ENCODE measurements around the gene LRRTM1. TPM values are rescaled to one million over a fixed set of nuclear protein-coding genes. Genes with fewer than 3 reads are reported as not detected.
A peak's percentile ranks its signal among the peaks of the same experiment; 100 is the strongest.

The LRRTM1 gene, protein sequence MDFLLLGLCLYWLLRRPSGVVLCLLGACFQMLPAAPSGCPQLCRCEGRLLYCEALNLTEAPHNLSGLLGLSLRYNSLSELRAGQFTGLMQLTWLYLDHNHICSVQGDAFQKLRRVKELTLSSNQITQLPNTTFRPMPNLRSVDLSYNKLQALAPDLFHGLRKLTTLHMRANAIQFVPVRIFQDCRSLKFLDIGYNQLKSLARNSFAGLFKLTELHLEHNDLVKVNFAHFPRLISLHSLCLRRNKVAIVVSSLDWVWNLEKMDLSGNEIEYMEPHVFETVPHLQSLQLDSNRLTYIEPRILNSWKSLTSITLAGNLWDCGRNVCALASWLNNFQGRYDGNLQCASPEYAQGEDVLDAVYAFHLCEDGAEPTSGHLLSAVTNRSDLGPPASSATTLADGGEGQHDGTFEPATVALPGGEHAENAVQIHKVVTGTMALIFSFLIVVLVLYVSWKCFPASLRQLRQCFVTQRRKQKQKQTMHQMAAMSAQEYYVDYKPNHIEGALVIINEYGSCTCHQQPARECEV
- not detected for total RNA-seq
- polyA plus RNA-seq = under 1 TPM in 1 of 2 donors, not detected in 1; 0.09 TPM

DNA sequence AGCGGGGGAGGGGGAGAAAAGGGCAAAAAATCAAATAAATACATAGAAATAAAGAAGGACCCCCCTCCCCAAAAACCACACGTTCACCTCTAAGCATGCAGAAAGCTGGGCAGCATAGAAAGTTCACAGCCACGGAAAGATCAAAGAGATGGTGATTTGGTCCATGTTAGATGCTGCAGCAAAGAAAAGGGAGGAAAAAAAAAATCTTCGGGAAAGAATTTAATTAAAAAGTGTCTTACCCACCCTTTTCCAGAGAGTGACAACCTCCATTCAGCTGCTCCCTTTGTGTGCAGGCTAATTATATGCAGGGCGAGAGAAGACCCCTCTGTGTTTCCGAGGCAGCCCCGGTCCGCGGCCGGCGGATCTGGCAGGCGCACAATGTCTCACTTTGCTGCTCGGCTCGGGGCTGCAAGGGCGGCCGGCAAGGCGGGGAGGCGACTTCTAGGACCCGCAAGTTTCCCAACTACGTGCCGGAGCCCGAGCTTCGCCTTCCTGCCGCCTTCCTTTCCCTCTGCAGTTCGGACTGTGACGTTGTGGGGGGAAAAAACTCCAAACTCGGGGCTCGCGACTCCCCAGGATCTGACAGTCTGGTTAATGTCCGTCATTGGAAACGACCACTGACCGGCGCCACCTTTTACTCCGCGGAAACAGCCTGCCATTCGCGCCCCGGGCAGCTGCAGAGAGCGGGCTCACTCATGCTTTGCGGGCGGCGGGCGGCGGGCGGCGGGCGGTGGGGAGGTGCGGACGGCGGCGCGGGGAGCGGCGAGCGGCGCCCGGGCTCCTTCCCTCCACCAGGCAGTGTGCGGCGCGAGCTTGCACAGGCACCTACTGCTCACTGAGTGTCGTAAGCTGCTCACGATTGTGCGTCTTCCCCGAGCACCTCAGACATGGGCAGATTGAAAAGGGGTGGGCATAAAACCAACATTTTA, at the start of gene LRRTM1:
TSS of gene LRRTM1 (minus strand) at position 844 of the 929 bp plus-strand sequence. CDS start 933 bp downstream, outside the sequence.
- DNase-seq (ENCODE audit: low spot score) = no peak
- TF ChIP-seq EGR1 (IDR thresholded peaks at IDR 0.05; ENCODE audit: low read depth in 2 of 2) (no peak), RXRA (IDR thresholded peaks at IDR 0.05) (no peak), YY1 (IDR thresholded peaks at IDR 0.05) (no peak), RAD21 (IDR thresholded peaks at IDR 0.05) (no peak), HNF4A (conservative IDR thresholded peaks at IDR 0.05) (no peak), FOXA1 (IDR thresholded peaks at IDR 0.05) (no peak), SP1 (IDR thresholded peaks at IDR 0.05) (no peak), NR2F2 (IDR thresholded peaks at IDR 0.05) (no peak), ATF3 (IDR thresholded peaks at IDR 0.05) (no peak), CTCF (IDR thresholded peaks at IDR 0.05; ENCODE audit: low read depth, low read length, missing input control) (no peak), FOXA2 (IDR thresholded peaks at IDR 0.05) (no peak), ZBTB33 (IDR thresholded peaks at IDR 0.05) (no peak), TAF1 (conservative IDR thresholded peaks at IDR 0.05) (no peak)
- TF ChIP-seq, protein P1, sequence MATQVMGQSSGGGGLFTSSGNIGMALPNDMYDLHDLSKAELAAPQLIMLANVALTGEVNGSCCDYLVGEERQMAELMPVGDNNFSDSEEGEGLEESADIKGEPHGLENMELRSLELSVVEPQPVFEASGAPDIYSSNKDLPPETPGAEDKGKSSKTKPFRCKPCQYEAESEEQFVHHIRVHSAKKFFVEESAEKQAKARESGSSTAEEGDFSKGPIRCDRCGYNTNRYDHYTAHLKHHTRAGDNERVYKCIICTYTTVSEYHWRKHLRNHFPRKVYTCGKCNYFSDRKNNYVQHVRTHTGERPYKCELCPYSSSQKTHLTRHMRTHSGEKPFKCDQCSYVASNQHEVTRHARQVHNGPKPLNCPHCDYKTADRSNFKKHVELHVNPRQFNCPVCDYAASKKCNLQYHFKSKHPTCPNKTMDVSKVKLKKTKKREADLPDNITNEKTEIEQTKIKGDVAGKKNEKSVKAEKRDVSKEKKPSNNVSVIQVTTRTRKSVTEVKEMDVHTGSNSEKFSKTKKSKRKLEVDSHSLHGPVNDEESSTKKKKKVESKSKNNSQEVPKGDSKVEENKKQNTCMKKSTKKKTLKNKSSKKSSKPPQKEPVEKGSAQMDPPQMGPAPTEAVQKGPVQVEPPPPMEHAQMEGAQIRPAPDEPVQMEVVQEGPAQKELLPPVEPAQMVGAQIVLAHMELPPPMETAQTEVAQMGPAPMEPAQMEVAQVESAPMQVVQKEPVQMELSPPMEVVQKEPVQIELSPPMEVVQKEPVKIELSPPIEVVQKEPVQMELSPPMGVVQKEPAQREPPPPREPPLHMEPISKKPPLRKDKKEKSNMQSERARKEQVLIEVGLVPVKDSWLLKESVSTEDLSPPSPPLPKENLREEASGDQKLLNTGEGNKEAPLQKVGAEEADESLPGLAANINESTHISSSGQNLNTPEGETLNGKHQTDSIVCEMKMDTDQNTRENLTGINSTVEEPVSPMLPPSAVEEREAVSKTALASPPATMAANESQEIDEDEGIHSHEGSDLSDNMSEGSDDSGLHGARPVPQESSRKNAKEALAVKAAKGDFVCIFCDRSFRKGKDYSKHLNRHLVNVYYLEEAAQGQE (IDR thresholded peaks at IDR 0.05) = no peak
- no peaks in the 10 kb centered on the region for H3K36me3 ChIP-seq (ENCODE audit: control insufficient read depth in 4 of 4, insufficient read depth in 3 of 4, low read depth in 1 of 4, low read length in 3 of 4)
- H3K27ac ChIP-seq (ENCODE audit: low read depth in 1 of 2, low read length in 2 of 2) = no peak within 1 kb of the TSS
- H3K9ac ChIP-seq (ENCODE audit: low read depth in 1 of 2, low read length in 2 of 2) = no peak within 1 kb of the TSS
- H3K4me3 ChIP-seq (ENCODE audit: low read depth in 1 of 3, low read length in 3 of 3) = peak within 1 kb of the TSS in 1 of 3 donors; percentile 26
- peaks cover 0 to 14% (median 10%) of the 10 kb centered on the region in 4 donors for H3K27me3 ChIP-seq (ENCODE audit: control insufficient read depth in 4 of 4, insufficient read depth in 4 of 4, low read length in 3 of 4)
- H3K4me1 ChIP-seq (ENCODE audit: control insufficient read depth in 4 of 4, insufficient read depth in 4 of 4, low read length in 3 of 4) = no peaks in the 10 kb centered on the region
- H3K9me3 ChIP-seq (ENCODE audit: control insufficient read depth in 4 of 4, low read length in 3 of 4) = no peaks in the 10 kb centered on the region
- whole genome bisulfite sequencing = 2% methylated on average over 64 of the region's 64 CpGs
